NCI-H2029 (cell line): ENCODE measurements around the gene FGF19.
A peak's percentile ranks its signal among the peaks of the same experiment; 100 is the strongest.

Experiments
- DNase-seq: peaks from one replicate; lab custom pipeline; 2025; lab: John Stamatoyannopoulos, UW

The FGF19 gene

DNA sequence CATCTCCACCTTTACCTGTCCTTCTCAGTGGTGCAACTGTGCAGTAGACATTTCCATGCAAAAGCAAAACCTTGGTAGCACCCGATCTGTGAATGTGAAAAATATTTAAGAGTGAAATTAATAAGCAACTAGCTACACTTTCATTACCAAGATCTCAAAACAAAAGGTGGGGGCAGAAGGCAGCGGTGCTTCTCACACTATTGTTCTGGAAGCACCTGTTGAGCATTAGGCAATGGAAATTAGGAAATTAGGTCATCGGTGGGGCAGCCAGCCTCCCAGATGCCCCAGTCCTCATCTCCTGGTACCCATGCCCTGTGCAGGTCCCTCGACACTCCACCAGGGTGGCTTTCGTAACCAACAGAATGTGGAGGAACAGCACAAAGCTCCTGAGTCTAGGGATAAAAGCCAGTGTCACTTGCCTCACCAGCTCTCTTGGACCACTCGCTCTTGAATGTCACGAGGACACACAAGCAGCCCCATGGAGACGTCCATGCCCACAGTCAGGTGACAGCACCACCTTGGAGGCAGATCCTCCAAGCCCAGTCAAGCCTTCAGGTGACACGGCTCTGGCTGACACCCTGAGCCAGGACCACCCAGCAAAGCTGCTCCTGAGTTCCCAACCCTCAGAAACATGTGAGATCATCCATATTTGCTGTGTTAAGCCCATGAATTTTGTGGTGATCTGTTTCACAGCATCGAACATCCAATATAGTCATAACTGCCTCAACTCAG lies 31.9 kb downstream of the FGF19 start:
- no peak for DNase-seq

DNA sequence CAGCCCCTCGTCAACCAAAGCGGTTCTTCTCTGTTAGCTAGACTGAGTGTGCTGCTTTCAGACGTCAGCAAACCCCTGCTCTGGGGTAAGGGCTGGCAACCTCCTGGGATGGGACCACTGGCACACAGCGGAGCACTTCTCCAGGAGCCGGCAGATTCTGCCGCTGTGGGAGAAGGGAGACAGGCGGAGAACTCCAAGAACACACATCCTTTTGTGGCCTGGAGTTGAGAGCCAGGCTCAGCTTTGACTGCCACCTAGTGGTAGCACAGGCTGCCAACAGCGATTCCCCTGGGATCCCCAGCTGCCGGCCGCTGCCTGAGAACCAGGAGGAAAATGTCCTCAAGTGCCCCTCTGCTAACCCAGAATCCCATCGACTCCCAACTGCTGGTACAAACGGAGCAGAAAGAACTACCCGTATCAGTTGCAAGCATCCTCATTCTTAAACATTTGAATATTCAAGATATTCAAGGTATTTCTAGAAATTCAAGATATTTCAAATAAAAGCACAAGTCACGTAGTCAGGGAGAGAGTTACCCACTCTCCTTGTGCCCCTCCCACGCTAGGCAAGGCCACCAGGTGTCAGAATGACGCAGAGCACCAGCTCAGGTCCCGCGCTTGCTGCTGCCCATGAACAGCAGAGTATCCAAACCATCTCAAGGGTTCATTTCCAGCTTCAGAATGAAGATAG lies 33.5 kb downstream of the FGF19 start:
- DNase-seq = peak; percentile 81

DNA sequence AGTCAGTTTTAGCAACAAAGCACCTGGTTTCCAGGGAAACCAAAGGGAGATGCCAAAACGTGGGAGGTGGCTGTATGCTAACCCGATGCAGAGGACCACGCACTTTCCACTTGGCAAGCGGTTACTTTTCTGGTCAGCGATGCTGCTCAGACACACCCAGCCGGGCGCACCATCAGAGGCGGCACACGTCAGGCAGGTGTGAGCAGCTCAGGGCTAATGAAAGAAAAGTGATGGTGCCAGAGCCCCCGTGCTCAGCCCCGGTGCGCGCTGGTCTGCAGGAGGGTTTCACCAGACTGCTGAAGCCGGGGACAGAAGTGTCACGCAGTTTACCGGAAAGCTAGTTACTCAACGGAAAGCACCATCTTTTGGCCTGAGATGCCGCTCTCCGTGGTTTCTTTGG lies 34.3 kb downstream of the FGF19 start:
- no peak for DNase-seq

DNA sequence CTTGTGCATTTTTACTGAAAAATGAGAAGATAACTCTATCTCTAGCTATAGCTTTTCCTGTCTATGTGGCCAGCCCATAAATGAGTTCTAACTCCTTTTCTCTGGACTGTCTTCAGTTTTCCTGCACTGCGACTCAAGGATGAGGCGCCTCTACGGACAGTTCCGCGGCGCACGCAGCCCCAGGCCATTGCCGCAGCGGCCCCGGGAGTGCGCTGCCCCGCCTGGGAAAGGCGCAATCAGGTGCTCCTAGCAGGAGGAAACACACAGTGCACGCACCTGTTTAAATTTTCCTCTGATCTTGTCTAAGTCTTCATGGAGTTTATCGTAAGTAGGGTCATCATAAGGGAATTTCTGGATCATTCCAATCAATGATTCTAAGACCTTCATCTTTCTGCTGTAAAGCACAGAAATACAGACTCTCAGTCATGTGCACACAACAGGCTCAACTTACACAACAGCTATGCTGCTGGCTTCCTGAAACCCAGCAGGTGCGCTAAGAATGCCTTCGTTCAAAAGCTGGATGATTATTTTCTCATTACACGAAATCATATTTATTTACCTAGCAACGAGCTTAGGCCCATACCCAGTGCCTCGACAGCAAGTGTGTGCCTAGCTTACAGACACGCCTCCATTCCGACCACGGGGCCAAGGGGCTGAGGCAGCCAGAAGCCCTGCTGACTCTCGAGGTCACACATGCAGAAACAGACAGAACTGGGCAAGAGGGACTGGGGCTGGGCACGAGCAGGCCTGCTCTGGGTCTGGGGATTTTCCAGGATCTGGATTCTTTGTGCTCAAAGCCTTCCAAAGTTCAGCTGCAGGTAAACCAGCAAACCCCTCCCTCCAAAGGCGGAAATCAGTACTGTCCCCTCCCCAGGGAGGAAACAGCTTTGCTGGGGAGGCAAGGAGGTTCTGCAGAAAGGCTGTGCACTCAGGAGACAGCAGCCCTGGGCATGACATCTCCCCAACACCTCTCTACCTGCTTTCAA lies 35.9 kb downstream of the FGF19 start:
- peak; percentile 60 for DNase-seq

DNA sequence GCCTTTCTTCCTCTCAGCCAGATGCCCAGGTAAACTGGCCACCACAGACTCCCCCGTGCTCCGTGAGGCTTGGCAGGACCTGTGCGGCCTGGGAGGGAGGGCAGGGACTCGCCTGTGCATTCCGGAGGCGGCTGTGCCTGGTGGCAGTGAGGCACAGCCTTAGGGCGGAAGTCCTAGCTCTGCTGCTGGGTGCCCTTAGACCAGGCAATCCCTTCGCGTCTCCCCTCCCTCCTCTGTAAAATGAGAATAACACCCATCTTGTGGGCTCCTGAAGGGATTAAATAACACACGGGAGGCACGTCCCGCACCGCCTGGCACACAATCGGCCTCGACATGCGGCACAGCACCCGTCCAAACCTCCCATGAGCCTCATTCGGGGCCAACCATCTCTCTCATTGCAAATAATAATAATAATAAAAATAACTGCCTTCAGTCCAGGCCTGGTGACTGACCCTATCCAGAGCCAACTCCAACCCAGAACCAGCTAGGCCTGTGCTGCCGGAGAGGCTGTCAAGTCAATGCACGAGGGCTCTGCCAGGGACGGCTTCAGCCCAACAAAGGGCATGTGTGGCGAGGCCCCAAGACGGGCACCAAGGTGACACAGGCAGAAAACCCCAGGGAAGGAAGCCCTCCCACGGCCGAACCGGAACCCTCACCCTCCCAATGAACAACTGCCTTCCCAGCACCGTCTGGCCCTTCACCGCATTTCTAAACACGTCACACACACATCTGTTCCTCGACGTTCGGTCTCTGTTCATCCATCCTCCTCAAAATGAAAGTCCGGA lies 36.9 kb downstream of the FGF19 start:
- DNase-seq = no peak

DNA sequence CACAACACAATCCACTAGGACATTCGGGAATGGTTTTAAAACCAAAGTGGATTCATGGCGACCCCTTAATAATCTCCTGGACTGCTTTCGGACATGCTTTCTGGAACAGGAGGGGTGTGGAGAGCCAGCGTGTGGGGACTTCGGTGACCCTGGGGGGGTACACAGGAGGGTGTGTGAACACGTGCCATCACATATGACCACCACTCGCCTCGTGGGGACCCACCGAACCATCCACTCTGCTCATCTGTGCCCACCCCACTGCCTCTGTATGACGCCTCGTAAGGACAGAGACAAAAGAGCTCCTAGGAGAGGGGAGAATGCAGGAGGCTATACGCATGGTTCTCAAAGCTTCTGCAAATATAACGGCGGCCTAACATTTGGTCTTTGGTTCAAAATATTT lies 37.6 kb downstream of the FGF19 start:
- DNase-seq = no peak

DNA sequence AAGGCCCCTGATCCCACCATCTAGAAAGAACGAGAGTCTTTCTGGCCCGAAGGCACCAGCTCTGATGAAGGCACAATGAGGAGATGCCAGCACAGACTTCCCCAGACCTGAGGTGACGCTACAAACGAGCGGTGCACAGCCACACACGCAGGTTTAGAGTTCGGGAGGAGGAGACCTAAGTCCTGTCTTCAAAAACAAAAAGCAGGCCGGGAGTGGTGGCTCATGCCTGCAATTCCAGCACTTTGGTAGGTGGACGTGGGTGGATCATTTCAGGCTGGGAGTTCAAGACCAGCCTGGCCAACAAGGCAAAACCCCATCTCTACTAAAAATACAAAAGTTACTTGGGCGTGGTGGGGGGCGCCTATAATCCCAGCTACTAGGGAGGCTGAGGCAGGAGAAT lies 38.2 kb downstream of the FGF19 start:
- no peak for DNase-seq

DNA sequence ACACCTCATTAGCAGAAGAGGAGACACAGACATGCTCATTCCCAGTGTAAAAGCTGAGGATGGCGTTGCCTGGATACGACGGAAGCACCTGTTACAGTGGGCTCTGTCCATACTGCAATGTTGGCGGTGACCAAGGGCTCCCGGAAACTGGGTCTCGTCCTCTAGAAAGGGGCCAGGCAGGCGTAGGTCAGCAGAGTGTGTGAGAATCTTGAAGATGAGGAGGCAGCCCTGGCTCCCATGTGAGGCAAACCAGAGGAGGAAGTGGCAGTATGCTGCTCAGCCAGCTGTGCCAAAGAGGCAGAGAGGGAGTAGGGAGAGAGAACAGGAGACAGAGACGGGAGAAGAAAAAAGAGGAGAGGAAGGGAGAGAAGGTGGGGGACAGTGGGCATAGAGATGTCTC lies 38.9 kb downstream of the FGF19 start:
- DNase-seq = no peak

DNA sequence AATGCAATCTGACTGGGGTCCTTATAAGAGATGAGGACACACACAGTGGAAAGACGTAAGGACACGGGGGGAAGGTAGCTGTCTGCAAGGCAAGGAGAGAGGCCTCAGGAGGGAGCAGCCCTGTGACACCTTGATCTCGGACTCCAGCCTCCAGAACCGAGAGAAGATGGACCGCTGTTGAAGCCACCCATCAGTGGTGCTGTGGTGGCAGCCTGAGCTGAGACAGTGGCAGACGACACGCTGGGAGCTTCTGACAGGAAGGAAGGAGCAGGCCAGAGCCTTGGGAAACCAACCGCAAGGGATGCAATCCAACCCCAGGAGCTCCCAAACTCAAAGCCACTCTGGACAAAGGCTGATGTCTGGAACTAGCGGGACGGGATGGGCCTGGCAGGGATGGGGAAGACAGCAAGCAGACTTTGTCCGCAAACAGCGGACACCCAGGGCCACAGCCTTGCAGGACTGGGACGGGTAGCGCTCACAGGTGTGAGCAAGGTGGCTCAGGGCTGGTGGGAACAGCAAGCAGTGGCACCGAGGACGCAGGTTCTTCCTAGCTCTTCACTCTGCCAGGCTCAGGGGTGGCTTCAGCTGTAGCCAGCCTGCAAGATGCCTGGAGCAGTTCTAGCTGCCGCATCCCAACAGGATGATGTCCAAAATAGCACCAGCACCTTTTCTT lies 39.6 kb downstream of the FGF19 start:
- no peak for DNase-seq

DNA sequence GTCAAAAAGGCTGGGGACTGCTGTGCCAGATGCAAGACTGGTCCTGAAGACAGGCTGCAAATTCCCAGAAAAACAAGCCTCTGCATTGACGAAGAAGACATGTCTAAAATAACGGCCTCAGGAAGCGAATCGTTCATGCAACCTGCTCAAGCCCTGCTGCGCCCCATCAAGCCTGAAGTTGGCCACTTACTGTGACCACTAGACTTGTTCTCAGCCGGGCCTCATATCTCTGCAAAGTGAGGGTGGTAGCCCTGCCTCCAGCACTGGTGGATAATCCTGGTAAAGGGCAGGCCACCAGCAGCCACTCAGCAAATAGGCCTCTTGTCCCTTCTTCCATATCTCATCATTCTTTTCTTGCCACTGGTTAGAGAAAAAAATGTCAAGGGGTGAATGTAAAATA lies 40.5 kb downstream of the FGF19 start:
- no peak for DNase-seq

DNA sequence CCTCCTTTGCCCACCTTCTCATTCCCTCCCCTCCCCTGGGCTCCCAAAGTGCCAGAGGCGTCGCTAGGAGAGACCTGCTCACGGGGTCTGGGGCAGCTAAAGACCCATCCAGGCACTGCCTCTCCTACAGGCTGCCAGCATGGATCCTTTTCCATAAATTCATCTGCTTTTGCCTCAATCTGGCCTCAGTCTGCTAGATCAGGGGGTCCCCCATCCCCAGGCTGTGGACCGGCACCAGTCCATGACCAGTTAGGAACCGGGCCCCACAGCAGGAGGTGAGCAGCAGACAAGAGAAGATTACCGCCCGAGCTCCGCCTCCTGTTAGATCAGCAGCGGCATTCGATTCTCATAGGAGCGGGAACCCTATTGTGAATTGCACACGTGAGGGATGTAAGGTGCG lies 41.0 kb downstream of the FGF19 start:
- DNase-seq = no peak

DNA sequence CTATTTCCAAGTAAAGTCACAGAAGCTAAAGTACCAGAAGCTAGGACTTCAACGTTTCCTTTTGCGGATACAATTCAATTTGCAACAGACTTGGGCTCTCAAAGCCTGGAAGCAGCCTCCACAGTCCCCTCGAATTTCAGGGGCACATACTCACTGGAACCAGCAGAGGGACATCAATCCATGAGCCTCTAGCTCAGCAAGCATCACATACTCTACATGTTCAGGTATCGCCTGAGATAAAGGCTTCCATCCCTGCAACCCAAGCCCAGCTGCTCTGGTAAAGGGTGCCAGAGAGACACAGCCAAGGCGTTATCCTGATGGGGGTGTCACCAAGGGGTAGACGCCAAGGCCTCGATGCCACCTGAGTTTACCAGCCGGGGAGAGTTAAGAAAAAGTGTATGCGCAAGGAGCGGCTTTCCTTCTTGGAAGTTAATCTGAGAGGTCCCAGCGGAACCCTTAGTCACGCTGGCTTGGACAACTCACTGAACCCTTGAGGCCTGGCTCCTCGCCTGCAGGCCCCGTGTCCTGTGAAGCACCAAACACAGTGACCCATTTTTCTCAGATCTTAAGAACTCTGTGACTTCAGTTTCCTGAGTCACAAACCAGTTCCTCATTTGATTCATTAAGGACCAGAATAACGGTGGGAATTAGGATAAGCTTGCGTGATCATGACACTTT lies 41.7 kb downstream of the FGF19 start:
- DNase-seq = no peak

DNA sequence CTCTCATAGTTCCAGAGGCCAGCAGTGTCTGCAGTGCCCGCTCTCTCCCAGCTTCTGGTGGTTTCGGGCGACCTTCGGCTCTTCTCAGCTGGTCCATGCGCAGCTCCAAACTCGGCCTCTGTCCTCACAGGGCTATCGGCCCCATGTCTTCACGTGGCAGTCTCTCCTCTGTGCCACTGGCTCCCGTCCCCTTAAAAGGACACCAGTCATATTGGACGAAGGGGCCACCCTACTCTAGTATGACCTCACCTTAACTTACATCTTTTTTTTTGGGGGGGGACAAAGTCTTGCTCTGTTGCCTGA lies 42.5 kb downstream of the FGF19 start:
- no peak for DNase-seq

DNA sequence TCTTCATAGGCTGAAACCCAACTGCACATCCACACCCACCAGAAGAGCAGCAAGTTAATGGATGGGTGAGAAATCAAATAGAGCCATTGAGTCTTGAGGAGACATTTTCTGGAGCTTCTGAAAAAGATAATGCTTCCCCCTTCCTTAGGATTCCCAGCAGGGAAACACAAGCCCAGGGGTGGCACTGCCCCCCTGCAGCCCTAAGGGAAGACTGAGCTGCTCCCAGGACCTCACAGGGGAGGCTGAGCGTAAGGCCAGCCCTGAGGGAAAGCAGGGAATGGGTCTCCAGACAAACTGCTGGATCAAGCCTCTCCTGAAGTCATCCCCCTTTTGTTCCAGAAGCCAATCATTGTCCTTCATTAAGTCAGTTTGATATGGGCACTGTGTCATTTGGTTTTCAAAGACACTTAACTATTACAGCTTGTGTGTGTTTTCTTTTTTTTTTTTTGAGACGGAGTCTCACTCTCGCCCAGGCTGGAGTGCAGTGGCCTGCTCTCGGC lies 43.8 kb downstream of the FGF19 start:
- no peak for DNase-seq

DNA sequence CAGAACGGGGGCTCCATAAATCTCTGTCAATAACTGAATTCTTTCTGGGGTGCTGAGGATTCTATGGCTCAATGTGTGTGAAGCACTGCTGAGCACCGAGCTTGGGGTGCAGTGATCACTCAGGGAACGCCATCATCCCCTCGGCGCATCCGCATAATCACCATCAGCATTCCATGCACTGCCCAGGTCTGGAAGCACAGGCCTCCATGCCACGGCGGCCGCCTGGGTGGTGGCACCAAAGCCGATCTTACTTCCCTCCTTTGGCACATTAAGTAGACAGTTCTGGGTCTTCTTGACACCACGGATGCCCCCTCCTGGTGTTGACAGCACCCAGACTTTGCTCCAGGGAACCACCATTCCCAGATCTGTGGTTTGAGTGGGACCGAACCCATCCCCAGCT lies 44.2 kb downstream of the FGF19 start:
- DNase-seq = no peak

DNA sequence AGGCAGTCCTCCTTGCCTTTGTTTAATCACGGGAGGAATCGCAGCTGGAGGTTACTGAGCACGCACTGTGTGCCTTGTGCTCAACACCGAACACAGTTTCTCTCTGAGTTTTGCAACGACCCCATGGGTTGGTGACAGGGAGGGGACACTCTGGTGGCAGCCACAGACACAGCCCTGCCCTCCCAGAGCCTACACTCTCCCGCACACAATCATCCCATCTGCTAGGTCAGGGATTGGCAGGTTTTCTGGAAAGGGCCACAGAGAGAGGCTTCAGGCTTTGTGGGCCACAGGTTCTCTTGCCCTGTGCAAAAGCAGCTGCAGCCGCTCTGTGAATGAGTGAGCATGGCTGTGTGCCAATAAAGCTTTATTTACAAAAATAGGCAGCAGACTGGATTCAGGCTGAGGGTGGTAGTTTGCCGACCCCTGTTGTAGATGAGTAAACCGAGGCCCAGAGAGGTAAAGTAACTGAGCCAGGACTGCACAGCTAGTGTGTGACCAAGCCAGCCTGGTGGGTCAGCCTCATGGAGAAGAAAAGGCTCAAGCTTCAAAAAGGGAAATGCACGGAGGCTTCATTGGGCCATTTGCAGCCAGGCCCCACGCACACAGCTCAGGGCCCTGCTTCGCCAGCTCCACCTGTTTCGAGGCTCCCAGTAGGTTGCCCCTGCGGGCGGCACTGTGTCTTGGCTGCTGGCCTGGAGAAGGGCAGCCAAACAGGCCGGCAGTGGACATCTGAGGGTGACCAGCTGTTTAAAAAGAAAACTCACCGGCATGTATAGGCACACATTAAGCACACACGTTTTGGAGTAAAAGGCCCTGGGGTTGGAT lies 45.0 kb downstream of the FGF19 start:
- peak; percentile 42 for DNase-seq

DNA sequence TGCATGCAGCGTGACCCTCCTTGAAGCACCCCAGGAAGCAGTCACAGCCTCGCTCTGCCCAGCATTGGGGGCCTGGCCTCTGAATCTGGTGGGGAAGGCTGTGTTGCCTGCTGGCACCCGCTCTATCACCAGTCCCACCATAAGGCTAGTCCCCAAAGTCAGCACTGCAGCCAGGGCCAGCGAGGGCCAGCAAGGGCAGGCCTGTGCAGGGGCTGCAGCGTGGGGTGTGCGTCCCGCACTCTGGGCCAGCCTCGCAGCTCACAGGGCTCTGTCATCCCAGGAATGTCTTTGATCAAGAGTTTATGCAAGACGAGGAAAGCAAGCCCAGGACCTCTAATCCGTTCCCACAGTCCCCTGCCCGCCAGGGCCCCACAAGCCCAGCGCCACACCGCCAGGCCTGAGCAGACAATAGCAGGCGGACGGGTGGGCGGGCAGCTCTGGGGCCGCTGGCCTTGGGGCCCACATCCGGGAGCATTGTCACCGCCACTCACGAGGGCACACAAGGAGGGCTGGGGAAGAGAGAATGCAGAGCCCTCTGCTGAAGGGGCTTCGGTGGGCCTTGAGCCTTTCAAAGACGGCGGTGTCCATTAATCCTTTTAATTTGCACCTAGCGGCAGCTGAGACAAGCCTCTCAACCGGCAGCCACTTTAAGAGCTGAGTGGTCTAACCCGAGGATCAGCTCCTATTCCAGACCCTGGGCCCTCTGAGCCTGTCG lies 45.8 kb downstream of the FGF19 start:
- no peak for DNase-seq

DNA sequence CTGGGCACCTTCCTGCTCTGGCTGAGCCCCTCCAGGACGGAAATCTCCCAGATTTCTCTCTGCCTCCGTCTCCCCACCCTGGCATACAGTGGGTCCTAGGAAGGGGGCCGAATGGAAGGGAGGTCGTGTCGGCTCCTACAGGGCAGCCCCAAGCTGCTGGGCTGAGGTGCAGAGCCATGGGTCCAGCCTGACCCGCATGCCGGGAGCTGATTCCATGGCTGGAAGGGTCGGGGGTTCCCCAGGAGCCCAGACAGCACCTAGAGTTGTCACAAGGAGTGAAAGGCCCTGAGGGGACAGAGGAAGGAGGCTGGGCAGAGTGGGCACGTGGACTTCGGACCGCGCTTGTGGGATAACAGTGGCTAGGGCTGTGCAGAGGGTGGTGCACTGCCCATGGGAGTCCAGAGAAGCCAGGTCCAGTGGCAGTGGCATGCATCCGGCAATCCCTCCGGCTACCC lies 46.3 kb downstream of the FGF19 start:
- DNase-seq = no peak
